HG03060 (cell line): ENCODE data around the gene CCDC51.

ENCODE experiments used
- ATAC-seq: cut with Tn5 transposase; IDR thresholded peaks from one replicate; pipeline ENCODE4 v1.9.1; 2021; ENCODE audit warnings: low read depth, moderate number of reproducible peaks; ENCODE audit not compliant: unreplicated experiment

Gene CCDC51

GRCh38 chr3:48435223-48435595 lies 4.7 kb downstream of the CCDC51 start:
- ATAC-seq, result no peak

- ATAC-seq, result no peak
These were observed 5.2 kb downstream of the CCDC51 start for GRCh38 chr3:48434591-48435222.

- ATAC-seq, result no peak
These were observed 6.3 kb downstream of the CCDC51 start for GRCh38 chr3:48433472-48434118.

- ATAC-seq, result no peak
These were observed 7.2 kb downstream of the CCDC51 start for GRCh38 chr3:48432411-48433371.

- ATAC-seq, result no peak
These were observed 8.5 kb downstream of the CCDC51 start for GRCh38 chr3:48431224-48432029.

GRCh38 chr3:48430708-48431101 lies 9.2 kb downstream of the CCDC51 start:
- no peak for ATAC-seq

- ATAC-seq, result no peak
These were observed 9.8 kb downstream of the CCDC51 start, which contains the start of gene PLXNB1 for GRCh38 chr3:48429960-48430707. PLXNB1 (minus strand) TSS chr3:48430086; CDS start chr3:48424611, 5,475 bp downstream.

- no peak for ATAC-seq
These were observed 10.5 kb downstream of the CCDC51 start for GRCh38 chr3:48429317-48429959.

- ATAC-seq, result no peak
These were observed 11.2 kb downstream of the CCDC51 start for GRCh38 chr3:48428572-48429316.

GRCh38 chr3:48428088-48428571 lies 11.8 kb downstream of the CCDC51 start:
- no peak for ATAC-seq

GRCh38 chr3:48427630-48427962 lies 12.3 kb downstream of the CCDC51 start:
- ATAC-seq, result no peak

GRCh38 chr3:48426944-48427629 lies 12.8 kb downstream of the CCDC51 start:
- ATAC-seq, result no peak

GRCh38 chr3:48426401-48426909 lies 13.5 kb downstream of the CCDC51 start:
- ATAC-seq, result no peak

- no peak for ATAC-seq
These were observed 14.6 kb downstream of the CCDC51 start for GRCh38 chr3:48425281-48425812.

- no peak for ATAC-seq
These were observed 15.8 kb downstream of the CCDC51 start for GRCh38 chr3:48423883-48424695.

GRCh38 chr3:48423241-48423882 lies 16.6 kb downstream of the CCDC51 start:
- ATAC-seq, result no peak
